GM19467 (cell line): Measurements from ENCODE around the gene SHISA2.

Source experiments
- ATAC-seq: cut with Tn5 transposase; IDR thresholded peaks from one replicate; pipeline ENCODE4 v1.9.1; 2021; ENCODE audit warnings: mild to moderate bottlenecking, moderate library complexity; ENCODE audit not compliant: unreplicated experiment

The SHISA2 gene

GRCh38 chr13:26050568-26051230 is 1.1 kb downstream of the SHISA2 start:
- ATAC-seq, result no peak

- no peak for ATAC-seq
Observed at GRCh38 chr13:26048741-26049140, 3.1 kb downstream of the SHISA2 start.

- ATAC-seq, result no peak
Observed at GRCh38 chr13:26047040-26047439, 4.8 kb downstream of the SHISA2 start.

GRCh38 chr13:26046639-26047038 is 5.2 kb downstream of the SHISA2 start:
- ATAC-seq, result no peak

- ATAC-seq, result no peak
Observed at GRCh38 chr13:26045142-26045541, 6.7 kb downstream of the SHISA2 start.

GRCh38 chr13:26042785-26043184 is 9.0 kb downstream of the SHISA2 start:
- ATAC-seq, result no peak

GRCh38 chr13:26041444-26041843 is 10.4 kb downstream of the SHISA2 start:
- no peak for ATAC-seq

GRCh38 chr13:26038931-26039475 is 12.8 kb downstream of the SHISA2 start:
- no peak for ATAC-seq

- ATAC-seq, result no peak
Observed at GRCh38 chr13:26037302-26037701, 14.5 kb downstream of the SHISA2 start.

GRCh38 chr13:26036383-26036782 is 15.4 kb downstream of the SHISA2 start:
- no peak for ATAC-seq

GRCh38 chr13:26034018-26034417 is 17.8 kb downstream of the SHISA2 start:
- no peak for ATAC-seq

GRCh38 chr13:26030331-26030730 is 21.5 kb downstream of the SHISA2 start:
- ATAC-seq, result no peak

GRCh38 chr13:26029581-26030136 is 22.2 kb downstream of the SHISA2 start:
- ATAC-seq, result no peak

- no peak for ATAC-seq
Observed at GRCh38 chr13:26026211-26026610, 25.6 kb downstream of the SHISA2 start.

- ATAC-seq, result no peak
Observed at GRCh38 chr13:26025771-26026170, 26.0 kb downstream of the SHISA2 start.

GRCh38 chr13:26025196-26025595 is 26.6 kb downstream of the SHISA2 start:
- ATAC-seq, result no peak

GRCh38 chr13:26024558-26024957 is 27.3 kb downstream of the SHISA2 start:
- ATAC-seq, result no peak

GRCh38 chr13:26022538-26023292 is 29.1 kb downstream of the SHISA2 start:
- ATAC-seq, result no peak

- ATAC-seq, result no peak
Observed at GRCh38 chr13:26021956-26022355, 29.9 kb downstream of the SHISA2 start.

- no peak for ATAC-seq
Observed at GRCh38 chr13:26021516-26021915, 30.3 kb downstream of the SHISA2 start.

- ATAC-seq, result no peak
Observed at GRCh38 chr13:26020891-26021290, 30.9 kb downstream of the SHISA2 start.
